Muscle layer of duodenum (tissue), 2 donors: ENCODE results near the gene HSPG2.

Source experiments
- H3K27ac ChIP-seq: one replicate; pipeline ENCODE4 v1.7.0; 2013; ENCODE audit warnings: mild to moderate bottlenecking, low read length
- H3K27me3 ChIP-seq: one replicate; pipeline ENCODE4 v1.7.0; 2013; ENCODE audit warnings: low read depth, mild to moderate bottlenecking, control low read depth, low read length
- H3K36me3 ChIP-seq, 2 donors: one replicate each; pipeline ENCODE4 v1.7.0; 2013; ENCODE audit warnings: low read length in 2 of 2, control low read depth in 1 of 2, mild to moderate bottlenecking in 1 of 2; ENCODE audit not compliant: insufficient read depth in 2 of 2, control insufficient read depth in 1 of 2
- H3K4me1 ChIP-seq, 2 donors: one replicate each; pipeline ENCODE4 v1.7.0; 2013; ENCODE audit warnings: low read length in 2 of 2, mild to moderate bottlenecking in 2 of 2, control low read depth in 1 of 2, moderate library complexity in 1 of 2; ENCODE audit not compliant: insufficient read depth in 2 of 2, control insufficient read depth in 1 of 2
- H3K4me3 ChIP-seq, 2 donors: one replicate each; pipeline ENCODE4 v1.7.0; 2013; ENCODE audit warnings: low read length in 2 of 2, low read depth in 1 of 2, mild to moderate bottlenecking in 1 of 2
- H3K9me3 ChIP-seq, 2 donors: one replicate each; pipeline ENCODE4 v1.7.0; 2013; ENCODE audit warnings: low read length in 2 of 2, control low read depth in 1 of 2, mild to moderate bottlenecking in 1 of 2; ENCODE audit not compliant: control insufficient read depth in 1 of 2
- donor health status: healthy.

Gene HSPG2

GRCh38 chr1:21938732-21939538, 1.8 kb upstream of the HSPG2 start:
- H3K27ac ChIP-seq = peak overlapping the region; percentile 91
- no peaks in the 10 kb centered on the region for H3K9me3 ChIP-seq
- H3K36me3 ChIP-seq = peaks cover 0 to 4% of the 10 kb centered on the region in 2 donors
- H3K4me3 ChIP-seq = peak overlapping the region in 1 of 2 donors; percentile 52
- peaks cover 10 to 30% of the 10 kb centered on the region in 2 donors for H3K4me1 ChIP-seq
- no peaks in the 10 kb centered on the region for H3K27me3 ChIP-seq

GRCh38 chr1:21937372-21938121, 437 bp upstream of the HSPG2 start:
- H3K4me1 ChIP-seq = peaks cover 19 to 43% of the 10 kb centered on the region in 2 donors

DNA sequence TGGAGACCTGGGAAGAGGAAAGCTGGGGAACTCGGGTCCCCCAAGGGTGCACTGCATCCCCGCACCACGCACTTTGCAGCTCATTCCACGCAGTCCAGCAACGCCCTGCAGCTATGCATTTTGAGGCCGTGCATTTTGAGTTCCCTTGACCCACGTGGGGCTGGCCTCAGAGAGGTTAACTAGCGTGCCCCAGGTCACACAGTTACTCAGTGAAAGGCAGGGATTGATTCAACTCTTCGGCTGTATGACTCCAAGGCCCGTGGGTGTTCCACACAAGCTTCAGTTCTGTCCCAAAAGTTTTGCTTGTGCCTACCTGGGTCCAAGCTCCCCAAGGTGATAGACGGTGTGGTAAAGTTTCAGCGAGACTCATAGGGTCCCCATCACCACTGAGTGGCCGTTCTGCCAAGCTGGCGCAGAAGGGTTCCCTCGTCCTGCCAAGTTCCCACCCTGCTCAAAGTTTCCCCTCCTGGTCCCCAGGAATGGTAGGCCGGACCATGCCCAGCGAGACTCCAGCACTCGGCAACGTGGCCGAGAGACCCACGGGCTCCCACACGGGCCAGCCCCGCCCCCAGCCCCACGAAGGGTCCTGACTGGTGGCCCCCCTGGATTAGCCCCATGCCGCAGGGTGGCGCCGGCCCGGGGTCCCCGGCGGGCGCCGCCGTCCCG, 611 bp downstream of the HSPG2 start:
- H3K27me3 ChIP-seq = no peaks in the 10 kb centered on the region
- H3K36me3 ChIP-seq = peaks cover 0 to 4% of the 10 kb centered on the region in 2 donors
- H3K9me3 ChIP-seq = no peaks in the 10 kb centered on the region
- peak overlapping the region; percentile 65 to 87 for H3K4me3 ChIP-seq
- H3K4me1 ChIP-seq = peaks cover 29 to 45% of the 10 kb centered on the region in 2 donors
- H3K27ac ChIP-seq = peak overlapping the region; percentile 93

More at GRCh38 chr1:21937372-21938121, 437 bp upstream of the HSPG2 start:
- Histone ChIP-seq H3K4me3 (peak overlapping the region; percentile 44 to 52), H3K9me3 (no peaks in the 10 kb centered on the region), H3K36me3 (peaks cover 0 to 4% of the 10 kb centered on the region in 2 donors), H3K27ac (peak overlapping the region; percentile 91), H3K27me3 (no peaks in the 10 kb centered on the region)

DNA sequence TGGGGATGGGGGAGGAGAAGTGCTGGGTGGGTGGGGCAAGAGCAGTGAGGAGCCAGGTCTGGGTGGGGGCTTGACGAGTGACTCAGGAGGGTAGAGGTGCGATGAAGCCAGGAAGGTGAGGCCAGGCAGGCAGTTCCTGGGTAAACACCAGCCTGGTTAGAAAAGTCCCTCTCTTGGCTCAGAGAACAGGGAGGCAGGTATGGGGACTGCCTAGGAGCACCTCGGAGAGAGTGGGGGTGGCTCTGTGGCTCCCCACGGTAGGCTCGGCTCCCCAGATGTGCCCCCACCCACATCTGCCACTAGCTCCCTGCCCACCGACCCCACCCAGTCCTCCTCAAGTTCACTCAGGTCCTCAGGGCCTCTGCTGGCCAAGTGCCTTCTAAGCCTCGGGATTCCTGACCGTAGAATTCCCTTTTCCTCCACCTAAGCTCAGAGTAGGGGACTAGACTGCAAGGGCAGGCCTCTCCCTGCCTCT, 1.2 kb downstream of the HSPG2 start:
- H3K4me3 ChIP-seq = peak overlapping the region; percentile 65 to 87
- no peaks in the 10 kb centered on the region for H3K27me3 ChIP-seq
- H3K4me1 ChIP-seq = peaks cover 31 to 50% of the 10 kb centered on the region in 2 donors
- H3K27ac ChIP-seq = peak overlapping the region; percentile 93
- H3K36me3 ChIP-seq = peaks cover 0 to 4% of the 10 kb centered on the region in 2 donors
- no peaks in the 10 kb centered on the region for H3K9me3 ChIP-seq

DNA sequence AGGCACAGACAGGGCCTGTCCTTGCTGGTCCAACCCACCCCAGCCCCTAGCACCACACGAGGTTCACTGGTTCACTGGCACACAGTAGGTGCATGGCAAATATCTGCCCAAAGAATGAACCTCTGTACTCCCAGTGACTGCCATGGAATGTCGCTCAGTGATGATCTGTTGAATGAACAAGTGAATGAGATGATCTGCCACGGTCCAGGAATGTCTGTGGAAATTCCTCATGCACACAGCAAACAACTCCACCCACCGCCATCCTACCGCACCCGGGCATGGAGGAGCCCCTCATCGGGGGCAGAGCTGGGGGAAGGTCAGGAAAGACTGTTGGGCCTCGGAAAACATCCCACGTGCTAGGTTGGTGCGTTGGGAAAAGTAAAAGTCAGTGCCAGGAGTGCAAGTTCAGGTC, 1.7 kb downstream of the HSPG2 start:
- Histone ChIP-seq H3K4me1 (peaks cover 29 to 56% of the 10 kb centered on the region in 2 donors), H3K27me3 (no peaks in the 10 kb centered on the region), H3K36me3 (peaks cover 0 to 4% of the 10 kb centered on the region in 2 donors), H3K27ac (peak overlapping the region; percentile 93), H3K4me3 (peak overlapping the region; percentile 65 to 87), H3K9me3 (no peaks in the 10 kb centered on the region)

DNA sequence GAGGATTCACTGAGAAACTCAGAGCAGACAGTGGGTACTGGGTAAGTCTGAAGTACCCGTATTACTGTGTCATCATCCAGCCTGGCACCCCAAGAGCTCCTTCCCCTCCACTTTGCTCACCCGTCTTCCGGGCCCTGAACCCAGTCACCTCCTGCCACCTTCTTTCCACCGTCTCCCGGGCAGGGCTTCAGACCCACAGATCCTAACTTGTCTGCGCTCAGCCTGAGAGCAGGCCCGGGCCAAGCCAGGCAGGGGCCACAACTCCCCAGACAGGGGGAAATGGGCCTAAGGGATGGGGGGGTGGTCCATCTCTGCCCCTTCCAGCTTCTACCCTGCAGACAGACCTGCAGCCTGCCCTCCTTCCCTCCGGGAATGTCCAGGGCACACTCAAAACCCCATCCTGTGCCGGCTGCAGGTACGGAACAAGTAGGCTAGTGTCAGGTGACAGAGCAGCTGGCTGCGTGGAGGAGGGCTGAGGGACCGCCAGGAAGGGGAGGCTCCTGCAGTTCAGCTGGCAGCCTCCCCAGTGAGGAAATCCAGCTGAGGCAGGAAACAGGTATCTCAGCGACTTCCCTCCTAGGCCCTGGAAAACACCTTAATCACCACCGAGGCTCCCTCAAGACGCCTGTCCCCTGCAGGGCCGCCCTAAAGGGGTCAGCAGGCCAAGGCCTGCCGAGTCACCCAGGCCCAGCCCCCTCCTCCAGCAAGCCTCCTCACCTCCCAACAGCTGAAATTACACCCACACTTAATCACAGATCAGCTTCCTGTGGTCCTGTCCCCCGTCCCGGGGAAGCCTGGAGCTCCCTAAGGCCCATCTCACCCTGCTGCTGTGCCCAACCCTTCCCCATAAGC, 3.5 kb downstream of the HSPG2 start:
- H3K27ac ChIP-seq = peak overlapping the region; percentile 95
- H3K4me1 ChIP-seq = peaks cover 32 to 57% of the 10 kb centered on the region in 2 donors
- H3K9me3 ChIP-seq = no peaks in the 10 kb centered on the region
- peak overlapping the region; percentile 22 to 87 for H3K4me3 ChIP-seq
- H3K27me3 ChIP-seq = no peaks in the 10 kb centered on the region
- peaks cover 0 to 4% of the 10 kb centered on the region in 2 donors for H3K36me3 ChIP-seq

- Histone ChIP-seq H3K4me1 (peaks cover 41 to 62% of the 10 kb centered on the region in 2 donors), H3K9me3 (no peaks in the 10 kb centered on the region), H3K36me3 (peaks cover 0 to 4% of the 10 kb centered on the region in 2 donors), H3K27ac (peak overlapping the region; percentile 95), H3K27me3 (no peaks in the 10 kb centered on the region), H3K4me3 (peak overlapping the region in 1 of 2 donors; percentile 45)
These were observed 5.0 kb downstream of the HSPG2 start for GRCh38 chr1:21932127-21932526.

- Histone ChIP-seq H3K27ac (peak overlapping the region; percentile 95), H3K9me3 (no peaks in the 10 kb centered on the region), H3K27me3 (no peaks in the 10 kb centered on the region), H3K4me1 (peaks cover 44 to 67% of the 10 kb centered on the region in 2 donors), H3K4me3 (peak overlapping the region in 1 of 2 donors; percentile 45), H3K36me3 (peaks cover 0 to under 1% of the 10 kb centered on the region in 2 donors)
These were observed 5.7 kb downstream of the HSPG2 start for GRCh38 chr1:21931171-21932093.

DNA sequence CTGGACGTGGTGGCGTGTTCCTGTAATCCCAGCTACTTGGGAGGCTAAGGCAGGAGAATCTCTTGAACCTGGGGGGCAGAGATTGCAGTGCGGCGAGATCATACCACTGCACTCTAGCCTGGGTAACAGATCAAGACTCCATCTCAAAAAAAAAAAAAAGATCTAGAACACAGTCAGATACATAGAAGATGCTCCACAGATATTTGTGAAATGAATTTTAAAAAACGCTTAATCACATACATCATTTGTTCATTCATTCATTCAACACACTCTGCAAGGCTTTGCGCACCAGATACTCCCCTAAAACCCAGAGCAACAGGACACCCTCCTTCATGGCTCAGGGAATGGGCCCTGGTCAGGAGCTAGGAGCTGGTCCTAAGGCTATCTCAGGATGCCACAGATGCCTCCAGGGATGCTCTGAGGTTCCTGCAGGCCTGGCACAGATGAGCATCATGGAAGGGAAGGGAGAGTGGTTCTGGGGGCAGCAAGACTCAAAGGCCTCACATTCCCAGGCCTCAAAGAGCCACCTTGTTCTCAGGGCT, 6.4 kb downstream of the HSPG2 start:
- no peak overlapping the region for H3K4me3 ChIP-seq
- peaks cover 50 to 75% of the 10 kb centered on the region in 2 donors for H3K4me1 ChIP-seq
- no peaks in the 10 kb centered on the region for H3K36me3 ChIP-seq
- no peaks in the 10 kb centered on the region for H3K9me3 ChIP-seq
- H3K27me3 ChIP-seq = no peaks in the 10 kb centered on the region
- H3K27ac ChIP-seq = peak overlapping the region; percentile 95
